HG02678 (cell line): ENCODE data around the gene CCDC7.
"Not testable (repeated sequence)": the region's sequence is repeated elsewhere in the genome, so short reads cannot be mapped to it uniquely, and the experiment has no call there.

Experiments
- ATAC-seq: cut with Tn5 transposase; IDR thresholded peaks from one replicate; pipeline ENCODE4 v1.9.1; 2021; ENCODE audit warnings: mild to moderate bottlenecking, moderate library complexity; ENCODE audit not compliant: unreplicated experiment

Gene CCDC7

DNA sequence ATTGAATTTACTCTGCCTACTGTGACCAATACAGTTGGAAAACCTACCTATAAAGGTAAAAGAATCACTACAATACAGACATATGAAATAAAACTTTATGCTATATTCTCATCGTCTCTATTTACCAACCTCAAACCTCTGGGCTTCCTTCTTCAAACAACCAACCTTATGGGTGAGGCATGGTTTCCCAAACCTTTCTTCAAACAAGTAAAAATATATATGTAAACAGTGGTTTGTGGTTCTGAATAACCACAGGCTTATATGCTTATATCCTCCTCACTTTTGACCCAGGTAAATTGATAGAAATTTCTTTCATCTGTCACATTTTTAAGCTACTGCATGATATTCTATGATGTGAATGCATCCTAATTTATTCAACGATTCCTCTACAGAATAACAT is 408.5 kb downstream of the CCDC7 start:
- ATAC-seq = no peak

DNA sequence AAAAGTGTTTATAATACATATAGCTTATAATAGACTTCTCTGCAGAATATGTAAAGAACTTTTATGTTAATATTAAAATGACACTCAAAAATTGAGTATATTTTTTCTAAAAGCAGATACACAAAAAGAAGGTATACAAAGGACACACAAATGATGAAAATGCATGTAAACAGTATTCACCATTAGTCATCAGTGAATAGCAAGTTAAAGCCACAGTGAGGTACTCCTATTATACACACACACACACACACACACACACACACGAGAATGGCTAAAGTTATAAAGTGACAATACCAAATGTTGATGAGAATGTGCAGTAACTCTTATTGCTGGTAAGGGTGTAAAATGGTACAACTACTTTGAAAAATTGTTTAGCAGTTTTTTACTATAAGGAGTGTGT is 419.2 kb downstream of the CCDC7 start:
- no peak for ATAC-seq

DNA sequence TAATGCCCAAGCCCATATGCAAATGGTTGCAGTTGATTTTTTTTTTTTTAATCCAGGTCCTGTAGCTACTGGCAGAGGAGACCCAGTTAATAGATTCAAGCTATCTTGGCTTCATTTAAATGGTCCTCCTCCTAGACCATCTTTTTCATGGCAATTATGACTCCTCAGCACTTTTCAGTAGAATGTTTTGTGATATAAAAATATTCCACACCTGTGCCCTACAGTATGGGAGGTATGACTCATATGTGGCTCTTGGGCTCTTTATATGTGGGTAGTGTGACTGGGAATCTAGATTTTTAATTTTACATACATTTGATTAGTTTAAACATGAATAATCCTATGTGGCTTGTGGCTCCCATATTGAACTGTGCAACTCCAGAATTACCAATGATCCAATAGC is 432.0 kb downstream of the CCDC7 start:
- no peak for ATAC-seq

DNA sequence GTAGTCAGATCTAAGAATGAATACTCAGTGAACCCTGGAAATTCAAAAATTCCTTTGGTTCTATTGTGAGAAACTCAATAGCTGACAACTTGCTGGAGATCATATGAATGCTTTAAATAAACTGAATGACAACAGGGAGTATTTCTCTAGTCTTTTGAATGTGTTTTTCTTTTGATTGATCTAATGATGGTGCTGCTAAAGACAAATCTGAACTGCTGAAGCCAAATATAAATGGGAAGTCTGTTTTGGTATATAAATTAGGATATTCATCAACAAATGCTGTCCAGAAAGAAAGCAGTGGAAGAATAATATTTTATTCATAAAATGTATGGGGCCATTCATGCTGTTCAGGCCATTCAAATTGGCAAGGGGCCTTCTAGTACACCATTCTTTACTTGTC is 432.7 kb downstream of the CCDC7 start:
- ATAC-seq = no peak

DNA sequence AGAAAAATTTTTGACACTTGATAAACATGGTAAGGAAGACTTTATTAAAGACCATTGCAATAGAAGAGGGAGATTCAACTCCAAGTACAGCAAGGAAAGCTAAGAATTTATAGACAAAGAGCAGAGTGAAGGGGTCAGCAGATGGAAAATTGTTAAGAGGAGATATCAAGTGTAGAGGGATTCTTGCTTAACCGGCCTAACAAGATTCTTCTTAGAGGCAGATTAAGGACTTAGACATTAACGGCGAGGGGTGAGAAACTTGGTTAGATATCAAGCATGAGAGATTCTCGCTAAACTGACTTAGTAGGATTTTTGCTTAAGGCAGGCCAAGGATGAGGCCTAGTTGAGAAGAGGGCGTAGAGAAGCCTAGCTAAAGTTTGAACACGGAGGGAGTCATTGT is 436.1 kb downstream of the CCDC7 start:
- ATAC-seq = no peak

DNA sequence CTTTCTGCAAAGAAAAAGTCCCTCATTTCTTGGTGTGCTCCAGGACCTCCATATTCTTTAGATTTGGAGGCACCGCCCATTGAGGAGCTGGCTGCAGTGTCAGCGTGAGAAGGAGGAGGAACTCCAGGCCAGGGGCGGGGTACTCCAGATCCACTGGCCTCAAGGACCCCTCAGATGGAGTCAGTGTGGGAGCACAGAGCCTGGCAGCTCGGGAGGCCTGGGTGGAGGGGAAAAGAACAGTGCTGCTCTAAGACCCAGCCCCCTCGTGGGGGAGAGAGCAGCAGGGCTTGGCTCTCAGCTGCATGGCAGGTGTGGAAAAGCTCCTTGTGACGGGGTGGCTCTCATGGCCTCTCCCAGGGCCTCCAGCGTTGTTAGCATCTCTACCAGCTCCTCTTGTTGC is 441.5 kb downstream of the CCDC7 start:
- no peak for ATAC-seq

DNA sequence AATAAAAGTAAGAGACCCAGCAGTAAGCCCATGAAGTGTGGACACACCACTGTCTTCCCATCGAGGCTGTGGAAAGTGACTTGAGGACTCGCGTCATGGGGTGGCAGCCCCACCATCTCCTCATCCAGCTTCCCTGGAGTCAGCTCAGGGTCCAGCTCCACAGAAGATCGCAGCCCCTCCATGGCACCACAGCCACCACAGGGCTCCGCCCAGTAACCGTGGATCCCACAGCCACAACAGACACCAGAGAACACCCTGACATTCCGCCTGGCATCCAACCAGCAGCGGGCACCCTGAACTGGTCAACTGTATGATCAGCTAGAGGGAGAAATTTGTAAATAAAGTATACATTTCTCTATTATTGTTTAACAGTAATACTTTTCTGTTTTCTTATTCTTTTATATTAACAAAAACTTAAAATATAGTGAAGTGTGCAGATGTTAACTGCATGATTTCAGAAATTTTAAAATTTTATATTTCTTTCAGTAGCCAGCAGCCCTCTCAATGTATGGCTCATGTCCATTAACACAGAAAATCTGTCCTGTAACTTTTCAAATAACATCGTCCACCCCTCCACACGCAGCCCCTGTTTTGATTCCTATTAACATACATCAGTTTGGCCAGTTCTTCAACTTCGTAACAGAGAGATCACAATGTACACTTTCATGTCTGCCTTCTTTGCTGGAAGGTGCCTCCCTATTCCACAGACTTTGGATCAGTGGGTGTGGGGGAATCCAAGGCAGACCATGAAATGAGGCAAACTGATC is 442.4 kb downstream of the CCDC7 start:
- no peak for ATAC-seq

DNA sequence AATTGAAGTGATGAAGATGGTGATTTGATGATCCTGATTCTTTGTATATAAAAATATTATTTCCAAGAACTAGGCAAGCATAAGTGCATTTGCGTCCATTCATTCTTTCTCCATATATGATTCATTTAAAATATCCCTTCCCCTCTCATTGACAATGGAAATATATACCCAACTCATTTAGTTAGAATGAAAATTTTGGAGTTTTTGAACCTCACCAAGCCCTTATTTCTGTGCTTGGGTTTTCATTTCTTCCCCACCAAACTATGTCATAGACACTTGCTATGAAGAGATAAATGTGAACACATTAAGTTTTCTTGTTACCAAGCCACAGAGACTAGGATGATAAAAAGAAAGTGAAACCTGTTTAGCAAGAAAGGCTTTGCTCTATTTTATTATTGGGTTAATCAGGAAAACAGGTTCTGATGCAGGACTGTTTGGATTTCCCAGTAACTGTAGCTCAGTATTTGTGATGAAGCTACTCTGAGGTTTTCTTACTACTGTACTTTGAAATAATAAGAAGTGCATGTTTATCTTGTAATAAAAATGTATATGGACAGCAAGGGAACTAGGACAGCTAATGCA is 443.8 kb downstream of the CCDC7 start:
- ATAC-seq = no peak

DNA sequence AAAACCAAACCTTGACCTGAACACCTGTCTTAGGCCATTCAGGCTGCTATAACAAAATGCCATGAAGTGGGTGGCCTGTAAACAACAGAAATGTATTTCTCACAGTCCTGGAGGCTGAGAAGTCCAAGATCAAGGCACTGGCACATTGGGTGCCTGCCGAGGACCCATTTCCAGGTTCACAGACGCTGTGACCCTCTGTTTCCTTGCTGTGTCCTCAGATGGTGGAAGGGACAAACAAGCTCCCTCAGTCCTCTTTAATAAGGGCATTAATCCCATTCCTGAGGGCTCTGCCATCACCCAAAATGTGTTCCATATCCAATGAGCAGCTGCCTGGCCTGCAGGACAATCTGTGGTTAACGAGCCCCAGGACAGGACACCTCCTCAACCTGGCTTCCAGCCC is 444.5 kb downstream of the CCDC7 start:
- no peak for ATAC-seq

DNA sequence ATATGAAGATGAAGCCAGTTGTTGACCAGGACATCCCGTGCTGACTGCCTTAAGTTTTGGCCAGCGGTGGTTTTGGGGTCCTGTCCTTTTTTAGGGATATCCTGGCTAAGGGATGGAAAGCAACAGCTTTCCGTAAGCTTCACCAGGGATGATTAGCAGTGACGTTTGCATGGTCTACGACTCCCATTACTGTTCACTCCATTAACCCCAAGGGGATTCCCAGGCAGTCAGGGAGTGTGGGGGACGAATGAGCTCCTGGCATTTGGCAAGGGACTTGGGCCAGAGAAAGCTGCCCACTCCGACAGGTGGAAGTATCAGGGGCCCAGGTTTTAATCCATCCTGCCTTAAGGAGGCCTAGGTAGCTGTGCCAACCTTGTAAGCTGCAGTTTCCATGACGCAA is 445.3 kb downstream of the CCDC7 start:
- ATAC-seq = no peak

DNA sequence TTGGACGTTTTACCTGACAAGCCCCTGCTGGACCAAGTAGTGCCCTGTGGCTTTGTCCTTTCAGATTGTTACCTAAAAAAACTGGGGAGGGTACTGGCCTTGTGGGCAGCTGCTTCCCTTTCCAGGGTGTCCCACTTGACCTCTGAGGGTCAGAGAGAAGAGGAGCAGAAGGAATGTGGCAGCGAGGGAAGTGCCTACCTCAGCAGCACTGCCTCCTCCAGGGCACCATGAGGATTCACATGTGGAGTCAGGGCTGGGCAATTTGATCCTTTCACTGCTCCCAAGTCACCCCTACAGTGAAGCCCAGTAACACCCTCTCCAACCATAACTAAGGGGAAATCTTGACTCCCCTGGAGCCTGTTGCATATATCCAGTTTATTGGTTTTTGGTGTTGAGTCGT is 447.5 kb downstream of the CCDC7 start:
- ATAC-seq = no peak

DNA sequence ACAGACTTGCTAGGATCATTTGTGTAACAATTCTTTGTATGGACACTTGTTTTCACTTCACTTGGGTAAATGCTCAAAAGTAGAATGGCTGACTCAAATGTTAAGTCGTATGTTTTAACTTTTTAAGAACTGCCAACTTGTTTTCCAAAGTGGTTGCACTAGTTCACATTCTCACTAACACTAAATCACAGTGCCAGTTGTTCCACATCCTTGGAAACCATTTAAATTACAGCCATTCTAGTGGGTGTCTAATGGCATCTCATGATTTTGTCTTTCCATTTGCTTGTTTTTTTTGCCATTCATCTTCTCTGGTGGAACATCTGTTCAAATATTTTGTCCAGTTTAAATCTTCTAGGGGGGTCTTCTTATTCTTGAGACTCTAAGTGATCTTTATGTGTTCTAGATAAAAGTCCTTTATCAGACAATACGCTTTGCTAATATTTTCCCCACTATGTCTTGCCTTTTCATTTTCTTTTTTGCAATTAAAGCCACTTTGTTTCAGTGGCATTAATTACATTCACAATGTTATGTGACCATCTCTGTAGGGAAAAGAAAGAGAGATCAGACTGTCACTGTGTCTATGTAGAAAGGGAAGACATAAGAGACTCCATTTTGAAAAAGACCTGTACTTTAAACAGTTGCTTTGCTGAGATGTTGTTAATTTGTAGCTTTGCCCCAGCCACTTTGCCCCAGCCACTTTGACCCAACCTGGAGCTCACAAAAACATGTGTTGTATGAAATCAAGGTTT is 448.1 kb downstream of the CCDC7 start:
- ATAC-seq = no peak

DNA sequence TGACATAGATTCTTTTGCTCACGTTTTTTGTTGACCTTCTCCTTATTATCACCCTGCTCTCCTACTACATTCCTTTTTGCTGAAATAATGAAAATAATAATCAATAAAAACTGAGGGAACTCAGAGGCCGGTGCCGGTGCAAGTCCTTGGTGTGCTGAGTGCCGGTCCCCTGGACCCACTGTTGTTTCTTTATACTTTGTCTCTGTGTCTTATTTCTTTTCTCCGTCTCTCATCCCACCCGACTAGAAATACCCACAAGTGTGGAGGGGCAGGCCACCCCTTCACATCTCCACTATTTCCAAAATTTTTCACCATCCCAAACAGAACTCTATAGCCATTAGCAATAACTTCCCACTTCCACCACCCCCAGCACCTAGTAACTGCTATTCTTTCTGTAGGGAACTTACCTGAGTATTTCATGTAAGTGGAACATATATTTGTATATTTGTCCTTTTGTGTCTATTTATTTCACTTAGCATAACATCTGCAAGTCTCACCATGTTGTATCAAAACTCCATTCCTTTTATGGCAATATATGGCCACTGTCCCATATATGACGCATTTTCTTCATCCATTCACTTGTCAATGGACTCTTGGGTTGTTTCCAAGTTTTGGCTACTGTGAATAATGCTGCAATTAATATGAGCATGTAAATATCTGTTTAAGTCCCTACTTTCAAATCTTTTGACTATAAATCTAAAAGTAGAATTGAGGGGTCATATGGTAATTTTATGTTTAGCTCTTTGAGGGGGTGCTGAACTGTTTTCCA is 449.4 kb downstream of the CCDC7 start:
- ATAC-seq = not testable (repeated sequence)

DNA sequence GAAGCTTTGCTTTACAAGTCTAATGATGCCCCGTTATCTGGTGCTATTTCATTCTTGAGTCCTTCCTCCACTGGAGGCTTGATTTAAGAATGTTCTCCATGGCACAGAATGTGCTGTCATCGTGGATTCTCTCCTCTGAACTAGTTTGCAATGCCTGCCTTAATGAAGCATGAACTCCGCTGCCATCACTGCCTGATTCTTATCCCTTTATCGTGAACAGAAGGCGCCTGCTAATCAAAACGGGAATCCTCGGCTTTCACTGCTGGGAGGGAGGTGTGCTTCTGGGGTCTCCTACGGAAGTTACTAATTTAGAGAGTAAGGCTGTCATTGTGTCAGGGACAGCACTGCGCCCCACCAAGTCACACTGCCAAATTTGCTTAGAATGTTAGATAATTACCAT is 455.9 kb downstream of the CCDC7 start:
- ATAC-seq = no peak

DNA sequence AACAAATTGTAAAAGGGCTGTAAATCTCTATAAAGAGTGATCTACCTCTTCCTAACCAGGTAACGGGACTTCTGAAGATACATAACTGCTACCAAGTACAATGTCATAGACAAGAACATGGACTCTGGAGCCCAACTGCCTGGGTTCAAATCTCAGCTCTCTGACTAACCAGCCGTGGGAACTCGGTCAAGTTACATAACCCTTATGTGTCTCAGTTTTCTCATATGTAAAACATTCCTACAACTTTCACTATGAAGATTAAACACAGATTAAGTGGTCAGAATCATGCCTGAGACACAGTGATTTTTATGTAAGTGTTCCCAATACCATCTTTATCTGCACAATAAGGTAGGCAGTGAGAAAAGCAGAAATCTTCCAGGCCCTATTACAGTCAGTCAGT is 459.5 kb downstream of the CCDC7 start:
- no peak for ATAC-seq

DNA sequence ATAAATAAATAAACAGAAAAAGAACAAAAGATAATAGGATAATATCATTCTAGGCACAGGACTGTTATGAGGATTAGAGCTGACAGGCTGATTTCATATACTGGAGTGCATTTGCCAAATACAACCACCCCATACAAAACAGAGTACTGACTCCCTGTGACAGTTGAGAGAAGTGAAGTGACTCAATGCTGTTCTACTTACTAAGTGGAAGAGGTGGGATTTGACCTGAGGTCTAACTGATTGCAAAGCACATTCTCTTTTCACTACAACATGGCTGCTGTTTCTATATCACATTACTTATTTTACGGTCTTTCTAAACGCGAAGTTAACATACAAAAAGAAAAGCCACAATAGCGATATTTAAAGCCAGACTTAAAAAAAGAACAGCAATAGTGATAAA is 460.7 kb downstream of the CCDC7 start:
- ATAC-seq = no peak

DNA sequence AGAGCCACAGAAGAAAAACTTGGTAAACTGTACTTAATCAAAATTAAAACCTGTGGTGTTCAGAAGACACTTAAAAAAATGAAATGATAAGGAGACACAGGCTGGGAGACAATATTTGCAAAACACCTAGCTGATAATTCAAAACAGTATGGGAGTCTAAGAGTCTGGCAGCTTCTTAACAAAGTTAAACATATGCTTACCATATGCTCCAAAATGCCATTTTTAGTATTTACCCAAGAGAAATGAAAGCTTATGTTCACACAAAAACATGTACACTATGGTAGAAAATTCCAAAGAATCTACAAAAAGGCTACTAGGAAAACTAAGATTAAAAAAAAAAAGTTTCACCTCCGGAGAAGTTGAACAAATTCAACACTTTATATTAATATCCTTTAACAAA is 463.5 kb downstream of the CCDC7 start:
- no peak for ATAC-seq

DNA sequence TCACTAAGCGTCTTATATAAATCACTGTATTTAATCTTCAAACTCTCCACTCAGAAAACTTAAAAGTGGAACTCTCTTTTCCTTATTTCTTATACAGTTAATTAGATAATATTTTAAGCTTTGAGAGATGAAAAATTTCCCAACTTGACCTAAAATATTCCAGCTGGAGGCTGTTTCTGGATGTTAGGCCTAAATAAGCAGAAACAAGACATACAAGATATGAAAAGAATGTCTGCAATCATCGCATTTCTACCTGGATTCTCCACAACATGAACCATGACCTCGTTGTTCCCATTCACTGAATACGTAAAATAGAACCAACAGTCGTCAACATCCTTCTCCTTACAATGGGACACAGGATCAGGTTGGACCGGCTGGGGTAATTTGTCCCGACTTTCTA is 464.0 kb downstream of the CCDC7 start:
- ATAC-seq = not testable (repeated sequence)

DNA sequence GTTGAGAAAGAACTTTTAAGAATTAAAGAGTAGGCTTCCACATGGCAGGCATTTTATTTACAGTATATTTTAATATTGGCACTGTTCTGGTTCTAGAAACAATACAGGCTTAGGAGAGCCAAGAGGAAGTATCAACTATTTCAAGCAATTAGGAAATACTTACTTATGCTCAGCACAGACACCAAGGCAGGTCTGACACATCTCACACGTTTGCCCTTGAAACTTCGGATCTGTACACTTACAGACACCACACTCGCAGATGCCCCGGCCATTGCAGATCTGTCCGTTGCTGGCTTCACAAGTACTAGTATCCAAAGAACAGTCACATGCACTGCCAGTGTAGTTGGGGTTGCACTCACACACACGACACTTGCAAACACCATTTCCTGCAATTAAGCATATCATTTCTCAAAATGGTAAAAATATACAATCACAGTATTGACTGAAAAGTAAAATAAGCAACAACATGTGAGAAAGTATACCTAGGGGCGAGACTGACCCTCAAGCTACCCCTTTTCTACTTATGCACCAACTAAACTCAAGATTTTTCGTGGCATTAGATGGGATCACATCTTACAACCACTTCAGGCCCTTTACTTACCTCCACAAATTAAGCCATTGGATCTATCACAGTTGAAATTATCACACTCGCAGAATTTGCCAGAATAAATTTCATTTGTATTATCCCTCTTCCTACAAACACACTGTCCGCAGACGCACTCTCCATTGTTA is 465.5 kb downstream of the CCDC7 start:
- ATAC-seq = no peak

DNA sequence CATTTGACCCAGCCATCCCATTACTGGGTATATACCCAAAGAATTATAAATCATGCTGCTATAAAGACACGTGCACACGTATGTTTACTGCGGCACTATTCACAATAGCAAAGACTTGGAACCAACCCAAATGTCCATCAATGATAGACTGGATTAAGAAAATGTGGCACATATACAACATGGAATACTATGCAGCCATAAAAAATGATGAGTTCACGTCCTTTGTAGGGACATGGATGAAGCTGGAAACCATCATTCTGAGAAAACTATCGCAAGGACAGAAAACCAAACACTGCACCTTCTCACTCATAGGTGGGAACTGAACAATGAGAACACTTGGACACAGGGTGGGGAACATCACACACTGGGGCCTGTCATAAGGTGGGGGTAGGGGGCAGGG is 471.9 kb downstream of the CCDC7 start:
- not testable (repeated sequence) for ATAC-seq

DNA sequence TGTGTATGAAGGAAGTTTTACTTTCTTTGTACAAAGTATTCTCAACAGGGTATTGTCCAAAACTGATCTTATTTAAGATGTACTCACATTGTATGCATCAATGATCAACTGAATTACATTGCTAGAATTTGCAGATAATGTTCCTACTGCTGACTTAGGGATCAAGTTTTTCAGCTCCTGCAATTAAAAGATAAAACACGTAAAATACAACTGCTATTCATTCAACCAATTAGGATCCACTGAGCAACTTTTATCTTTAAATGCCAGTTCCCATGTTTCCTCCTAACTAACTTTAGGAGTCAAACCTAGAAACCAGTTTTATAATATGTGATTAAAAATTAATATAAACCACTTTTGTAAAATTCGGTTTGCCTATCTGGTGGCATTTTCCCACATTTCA is 476.2 kb downstream of the CCDC7 start:
- ATAC-seq = no peak
